Heart right ventricle (tissue), 16 donors: ENCODE results near the gene RTL10. TPM values are rescaled to one million over a fixed set of nuclear protein-coding genes. Genes with fewer than 3 reads are reported as not detected.

Experiments used
- ATAC-seq, 8 donors: fragments of 200-7000 bp; cut with Tn5 transposase; one replicate each; pipeline ENCODE4 v1.9.1; 2020; ENCODE audit warnings: mild to moderate bottlenecking in 8 of 8, moderate library complexity in 8 of 8, moderate number of reproducible peaks in 1 of 8
- DNase-seq, 2 donors: peaks; one replicate each; pipeline ENCODE4 v3.0.0-alpha.2; 2020
- H3K27ac ChIP-seq, 10 donors: fragments of 200-600 bp; sonication (generic) in 2 of 10; one replicate each; pipeline versions ENCODE4 v1.5.0 to v1.8.0; 2020 to 2022; ENCODE audit warnings: mild to moderate bottlenecking in 3 of 10
- H3K27me3 ChIP-seq, 7 donors: fragments of 200-600 bp; one replicate each; pipeline ENCODE4 v1.8.0; 2021 to 2022; ENCODE audit warnings: mild to moderate bottlenecking in 2 of 7
- H3K36me3 ChIP-seq, 9 donors: fragments of 200-600 bp; sonication (generic) in 1 of 9; one replicate each; pipeline versions ENCODE4 v1.5.0 to v1.8.0; 2020 to 2022; ENCODE audit warnings: mild to moderate bottlenecking in 2 of 9
- H3K4me1 ChIP-seq, 9 donors: fragments of 200-600 bp; sonication (generic) in 1 of 9; one replicate each; pipeline versions ENCODE4 v1.5.0 to v1.8.0; 2020 to 2022; ENCODE audit warnings: mild to moderate bottlenecking in 4 of 9
- H3K4me3 ChIP-seq, 10 donors: fragments of 200-600 bp; sonication (generic) in 2 of 10; one replicate each; pipeline versions ENCODE4 v1.5.0 to v1.8.0; 2020 to 2022; ENCODE audit warnings: mild to moderate bottlenecking in 7 of 10, moderate library complexity in 2 of 10
- H3K9me3 ChIP-seq, 11 donors: fragments of 200-600 bp in 10 of 11; sonication (generic) in 2 of 11; one replicate each; pipeline versions ENCODE4 v1.5.0 to v1.8.0; 2013 to 2022; ENCODE audit warnings: mild to moderate bottlenecking in 2 of 11, control low read depth in 1 of 11, moderate library complexity in 1 of 11
- CTCF ChIP-seq, 9 donors: fragments of 200-600 bp; sonication (generic) in 2 of 9; IDR thresholded peaks; one replicate each; pipeline versions ENCODE4 v1.5.0 to v1.8.0; 2021 to 2022; ENCODE audit warnings: antibody characterized with exemption in 9 of 9, mild to moderate bottlenecking in 5 of 9, moderate library complexity in 1 of 9
- WGBS, 2 donors: extraction: QIAGEN DNeasy Blood & Tissue Kit; methylation state at CpG; one replicate each; pipeline ENCODE4 v1.1.7; 2013; ENCODE audit warnings: inconsistent platforms in 1 of 2; 5-methylcytosine and 5-hydroxymethylcytosine counted together
- intact Hi-C, 10 donors: fragments of 100-400 bp; cut with DNase I; formaldehyde crosslinking; loops; one replicate each; pipeline versions ENCODE4 v1.11.1 to v1.14.2; 2022
- polyA plus RNA-seq, 2 donors: library from polyadenylated mRNA; stranded (reverse); fragments of 200-250 nt; gene quantifications; one replicate each; pipeline ENCODE4 v1.2.3, GENCODE V29; 2013
- total RNA-seq, 10 donors: library from RNA; stranded (reverse); fragmentation: NEBNext Ultra II Directional in 3 of 10; extraction: Animal tissue kit (Norgen Biotek cat#: 25700) in 3 of 10; gene quantifications; one replicate each; pipeline versions ENCODE4 v1.2.1 to v1.2.4, GENCODE V29; 2021 to 2023
- donor health status: Arrhythmogenic right ventricular cardiomyopathy.
- donor health status: ischemic (EF 13 %, LVEDD 7.1; RV severe dilation, severe dysfunction).
- donor health status: healthy with polysubstance abuse.
- donor health status: DM: no; HTN: yes; CAD: no.
- donor health status: DM: no; HTN: no; CAD: no.
- donor health status: ischemic (EF 25% LVEDD 6.9; RV normal size, moderate dysfunction).
- donor health status: ischemic (EF 25% LVEDD 5.7; RV mildly dilated, moderate dysfunction).
- donor health status: healthy.
- donor health status: DM: yes; HTN: yes; CAD: no.
- donor health status: Ischemic cardiomyopathy.
- donor health status: ischemic (EF 35%, LVEDD 5.7; RV mildly dilated, moderate dysfunction).
- donor health status: nonischemic (EF 11% LVEDD 7.7; RV severe dilation, severe dysfunction).
- donor health status: DM: yes; HTN: yes; CAD: no.
- donor health status: PGD.
- donor health status: ischemic (EF 29% LVEDD 5.4; RV normal size, mild dysfunction).
- donor health status: nonischemic (EF 23%, LVEDD 6.1; RV moderate dilation, normal function).

The RTL10 gene
- total and polyA plus RNA-seq, 12 donors, result 4.0 to 12.0 (median 7.1) TPM

DNA sequence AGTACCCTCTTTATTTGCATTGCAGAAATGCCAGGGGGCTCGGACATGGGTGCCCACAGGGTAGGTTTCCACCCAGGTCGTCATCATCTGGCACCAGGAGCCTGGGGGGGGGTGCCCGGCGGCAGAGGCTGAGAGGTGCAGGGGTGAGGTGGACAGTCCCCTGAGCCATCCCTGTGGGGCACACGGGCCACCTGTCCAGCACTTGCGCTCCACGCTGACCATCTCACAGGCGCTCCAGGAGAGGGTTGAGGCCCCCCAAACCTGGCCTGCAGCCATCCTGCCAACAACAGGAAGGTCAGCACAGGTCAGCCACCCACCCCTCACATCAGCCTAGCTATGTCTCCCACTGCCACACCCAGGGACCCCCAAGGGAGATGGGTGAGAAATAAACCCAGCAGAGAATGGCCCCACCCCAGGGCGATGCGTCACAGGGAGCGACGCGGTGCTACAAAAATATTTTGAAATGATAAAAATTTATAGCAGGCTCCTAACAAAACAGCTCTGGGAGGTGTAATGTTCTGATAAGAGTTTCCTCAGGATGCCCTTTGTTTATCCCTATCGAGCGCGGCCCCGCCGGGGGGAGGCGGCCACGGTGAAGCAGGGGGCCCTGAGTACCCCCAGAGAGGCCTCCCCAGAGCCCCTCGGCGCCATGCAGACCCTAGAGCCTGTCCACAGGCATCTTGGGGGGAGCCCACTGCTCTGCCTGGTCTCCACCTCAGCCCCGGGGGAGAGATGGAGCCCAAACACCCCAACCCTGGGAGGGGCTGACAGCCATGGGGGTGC, 21.0 kb upstream of the RTL10 start:
- no peak overlapping the region for H3K27ac ChIP-seq
- H3K4me3 ChIP-seq, result no peak overlapping the region
- WGBS, 2 donors, result 78 to 79% methylated on average over 23 of the region's 23 CpGs
- peaks cover 2 to 19% (median 10%) of the 10 kb centered on the region in 9 donors for H3K4me1 ChIP-seq
- peaks cover 0 to 19% (median 0%) of the 10 kb centered on the region in 9 donors for H3K36me3 ChIP-seq
- ATAC-seq (peak in 3 of 8 donors; percentile 7 to 27 (median 21)), DNase-seq (no peak)
- intact Hi-C loops, result no loop called here
- TF ChIP-seq CTCF (IDR thresholded peaks at IDR 0.05), result no peak
- no peaks in the 10 kb centered on the region for H3K9me3 ChIP-seq
- no peaks in the 10 kb centered on the region for H3K27me3 ChIP-seq

DNA sequence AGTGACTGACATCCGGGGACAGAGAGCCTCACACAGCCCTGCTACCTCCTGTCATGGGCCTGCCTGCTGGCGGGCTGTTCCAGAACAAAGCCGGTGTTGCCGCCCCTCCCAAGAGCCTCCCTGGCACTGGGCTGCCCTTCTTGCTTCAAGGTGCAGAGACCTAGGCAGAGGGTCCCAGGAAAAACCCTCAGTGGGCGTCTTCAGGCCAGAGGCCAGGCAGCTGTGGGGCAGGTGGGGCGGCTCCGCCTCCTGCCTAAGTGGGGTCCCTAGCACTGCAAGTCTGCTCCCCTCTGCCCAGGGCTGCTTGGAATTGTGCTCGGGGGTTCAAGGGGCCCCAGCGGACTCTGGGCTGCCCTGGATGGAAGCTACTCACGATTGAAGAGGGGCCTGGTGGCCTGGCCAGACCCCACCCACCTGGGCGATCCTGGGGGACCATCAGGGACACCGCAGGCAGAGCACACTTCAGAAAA, 20.4 kb upstream of the RTL10 start:
- Histone ChIP-seq H3K9me3 (no peaks in the 10 kb centered on the region), H3K4me1 (peaks cover 2 to 15% (median 10%) of the 10 kb centered on the region in 9 donors), H3K27ac (peak overlapping the region in 2 of 10 donors; percentile 7 to 34), H3K36me3 (peaks cover 0 to 19% (median 0%) of the 10 kb centered on the region in 9 donors), H3K27me3 (no peaks in the 10 kb centered on the region), H3K4me3 (no peak overlapping the region)
- WGBS, 2 donors, result 82 to 88% methylated on average over 12 of the region's 12 CpGs
- intact Hi-C loops, result no loop called here
- no peak for ATAC-seq
- no peak for TF ChIP-seq CTCF (IDR thresholded peaks at IDR 0.05)
- no peak for DNase-seq

- Histone ChIP-seq H3K9me3 (no peaks in the 10 kb centered on the region), H3K4me1 (peaks cover 2 to 15% (median 10%) of the 10 kb centered on the region in 9 donors), H3K27ac (peak overlapping the region in 2 of 10 donors; percentile 7 to 34), H3K36me3 (peaks cover 0 to 15% (median 0%) of the 10 kb centered on the region in 9 donors), H3K27me3 (no peaks in the 10 kb centered on the region), H3K4me3 (no peak overlapping the region)
- DNase-seq (peak in 1 of 2 donors; percentile 30), ATAC-seq (peak in 7 of 8 donors; percentile 11 to 63 (median 47))
- intact Hi-C loops, result loop anchor here in 1 of 10 donors (5.0 kb wide), 1 partner anchor 42 kb away; no protein-coding TSS in a partner anchor
- 38 to 53% methylated on average over 27 of the region's 27 CpGs for WGBS, 2 donors
- TF ChIP-seq CTCF (IDR thresholded peaks at IDR 0.05), result no peak
Measured at GRCh38 chr22:19874307-19875060, 19.8 kb upstream of the RTL10 start.

GRCh38 chr22:19873960-19874306, 19.3 kb upstream of the RTL10 start:
- ATAC-seq, result no peak
- Histone ChIP-seq H3K27ac (no peak overlapping the region), H3K27me3 (no peaks in the 10 kb centered on the region), H3K9me3 (no peaks in the 10 kb centered on the region), H3K36me3 (peaks cover 0 to 15% (median 0%) of the 10 kb centered on the region in 9 donors), H3K4me1 (peaks cover 2 to 15% (median 10%) of the 10 kb centered on the region in 9 donors), H3K4me3 (no peak overlapping the region)
- intact Hi-C loops, result loop anchor here in 1 of 10 donors (5.0 kb wide), 1 partner anchor 42 kb away; no protein-coding TSS in a partner anchor
- DNase-seq, result no peak
- TF ChIP-seq CTCF (IDR thresholded peaks at IDR 0.05), result no peak
- whole genome bisulfite sequencing, 2 donors, result 87 to 89% methylated on average over 7 of the region's 7 CpGs
